Suppressor macrophage treated with lipopolysaccharide for 4 hours (primary cell): ENCODE data around the gene FBXL7.

Experiments
- DNase-seq: peaks from one replicate; pipeline ENCODE4 v3.0.0-alpha.2; 2020

Gene FBXL7

GRCh38 chr5:15727375-15727774 is 227.4 kb downstream of the FBXL7 start:
- no peak for DNase-seq

- DNase-seq = no peak
These were observed 228.8 kb downstream of the FBXL7 start for GRCh38 chr5:15728811-15729210.

DNA sequence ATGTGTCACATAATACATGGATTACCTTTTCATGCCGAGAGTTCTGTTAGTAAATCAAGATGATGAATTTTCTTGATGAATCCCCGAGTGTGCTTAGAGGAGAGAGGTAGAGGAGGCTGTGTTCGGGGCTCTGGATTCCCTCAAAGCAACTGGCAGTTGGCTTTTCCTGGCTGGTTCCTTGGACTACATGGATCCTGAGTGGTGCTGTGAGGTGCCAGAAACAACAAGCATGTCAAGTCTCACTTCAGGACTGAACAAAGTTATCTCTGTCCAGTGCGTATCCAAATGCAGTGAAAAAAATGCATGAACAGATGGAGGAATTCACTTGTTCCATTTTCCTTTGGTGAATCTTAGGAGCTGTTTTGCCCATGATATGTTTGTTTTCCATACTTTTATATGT is 231.7 kb downstream of the FBXL7 start:
- DNase-seq = no peak

GRCh38 chr5:15734058-15734457 is 234.1 kb downstream of the FBXL7 start:
- no peak for DNase-seq

- DNase-seq = no peak
These were observed 237.2 kb downstream of the FBXL7 start for GRCh38 chr5:15737036-15737821.

DNA sequence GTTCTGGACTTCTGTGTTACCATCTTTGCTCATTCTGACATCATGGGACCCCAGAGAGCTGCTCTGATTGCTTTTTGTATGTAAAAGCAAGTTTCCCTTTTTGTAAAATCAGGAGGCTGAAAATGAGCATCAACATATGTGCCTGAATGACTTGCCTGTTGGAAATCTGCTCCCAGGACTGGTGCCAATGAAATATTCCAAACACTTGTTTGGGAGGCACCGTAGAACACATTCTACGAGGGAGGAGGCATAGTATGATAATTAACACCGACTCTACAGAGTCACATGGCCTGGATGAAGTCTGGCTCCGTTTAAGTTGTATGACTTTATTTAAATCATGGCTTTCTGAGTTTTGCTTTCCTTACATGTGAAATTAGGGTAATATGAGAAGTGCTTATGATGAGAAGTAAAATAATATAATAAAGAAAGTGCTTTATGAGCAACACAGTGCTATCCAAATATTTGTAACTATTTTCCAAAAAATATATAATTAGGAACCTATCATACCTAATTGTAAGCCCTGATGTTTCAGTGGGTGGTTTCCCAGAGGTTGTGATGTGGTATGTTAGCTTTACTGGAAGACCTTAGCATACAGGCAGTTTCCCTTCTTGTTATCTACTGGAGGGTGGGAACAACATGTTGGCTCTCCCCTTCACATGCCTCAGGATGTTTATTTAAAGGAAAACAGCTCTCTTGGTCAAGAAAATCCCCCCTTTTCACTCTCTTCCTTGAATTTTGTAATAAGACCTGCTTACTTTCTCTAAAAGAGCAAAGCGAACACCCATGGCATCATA is 238.1 kb downstream of the FBXL7 start:
- no peak for DNase-seq

DNA sequence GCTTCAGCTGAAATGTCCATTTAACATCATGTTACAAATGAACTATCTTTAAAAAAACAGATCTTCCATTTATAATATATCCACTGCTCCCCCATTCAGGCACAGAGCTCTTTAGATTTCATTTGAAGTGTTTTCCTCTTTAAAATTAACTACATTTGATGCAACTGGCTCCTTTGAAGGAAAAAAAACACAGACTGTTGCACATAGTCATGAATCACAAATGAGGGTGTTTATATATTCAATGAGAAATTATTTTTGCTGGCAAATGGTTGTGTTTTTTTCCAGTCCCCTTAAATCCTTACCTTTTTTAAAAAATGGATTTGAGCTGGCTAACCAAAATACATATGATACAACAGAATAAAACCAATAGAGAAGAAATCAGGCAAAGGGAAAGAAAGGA is 240.4 kb downstream of the FBXL7 start:
- no peak for DNase-seq

DNA sequence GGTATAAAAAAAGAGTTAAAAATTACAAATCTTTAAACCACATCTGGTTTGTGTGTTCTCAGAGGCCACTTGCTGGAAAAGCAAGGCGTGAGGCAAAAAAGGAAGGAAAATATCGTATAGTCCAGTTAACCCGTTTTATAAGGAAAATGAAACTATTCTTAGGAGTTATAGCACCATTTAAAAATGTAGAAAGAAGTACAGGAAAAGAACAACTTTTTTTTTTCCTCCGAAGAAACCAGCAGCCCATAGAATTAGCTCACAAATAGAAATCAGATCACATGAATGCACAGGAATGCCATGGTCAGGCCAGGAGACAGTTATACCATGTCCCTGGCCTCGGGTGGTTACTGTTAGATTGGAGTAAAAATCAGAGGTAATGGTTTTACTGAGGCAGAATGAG is 241.6 kb downstream of the FBXL7 start:
- no peak for DNase-seq

DNA sequence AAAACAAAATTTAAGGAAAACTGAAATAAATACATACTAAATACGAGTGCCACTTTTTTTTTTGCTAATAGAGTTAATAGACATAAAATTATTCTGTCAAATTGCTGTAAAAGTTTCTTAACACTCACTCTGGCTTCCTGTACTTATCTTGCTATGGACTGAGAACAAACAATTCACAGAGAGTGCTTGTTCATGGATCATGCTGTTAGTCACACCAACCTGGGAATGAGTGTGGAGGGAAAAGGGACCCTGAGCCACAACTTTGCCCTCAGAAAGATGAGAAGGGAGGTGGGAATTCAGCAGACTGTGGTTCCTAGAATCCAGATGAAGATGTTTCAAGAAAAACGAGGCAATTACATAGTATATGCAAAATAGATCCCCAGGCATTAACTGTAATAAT is 246.9 kb downstream of the FBXL7 start:
- no peak for DNase-seq

GRCh38 chr5:15748266-15748665 is 248.3 kb downstream of the FBXL7 start:
- DNase-seq = no peak

DNA sequence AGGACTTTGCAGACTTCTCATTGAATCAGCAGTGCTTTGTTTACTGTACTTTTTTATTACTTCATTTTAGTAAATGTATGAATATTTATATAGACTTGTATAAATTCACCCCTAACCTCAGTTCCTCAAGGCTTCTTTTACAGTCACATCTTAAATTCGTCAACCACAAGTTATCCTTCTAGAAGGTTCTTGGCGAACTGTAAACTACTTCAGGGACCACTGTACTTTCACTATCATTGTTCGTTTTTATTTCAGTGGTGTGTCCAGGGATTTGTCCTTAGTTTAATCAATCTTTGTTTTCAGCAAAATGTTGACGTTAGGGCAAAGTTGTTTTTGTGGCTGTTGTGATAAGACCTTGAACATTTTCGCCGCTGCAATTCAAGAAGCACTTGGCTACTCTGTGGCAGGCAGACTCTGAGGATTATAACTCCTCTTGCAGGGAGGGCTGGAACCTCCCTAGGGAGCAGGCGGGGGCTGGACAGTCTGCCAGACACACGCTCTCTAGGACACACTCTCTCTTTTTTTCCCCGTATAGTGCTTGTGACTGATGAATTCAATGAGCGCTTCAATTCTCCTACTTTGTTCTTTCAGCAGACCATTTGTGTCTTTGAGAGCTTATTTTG is 252.8 kb downstream of the FBXL7 start:
- DNase-seq = no peak

GRCh38 chr5:15753752-15754151 is 253.8 kb downstream of the FBXL7 start:
- no peak for DNase-seq

- no peak for DNase-seq
These were observed 257.1 kb downstream of the FBXL7 start for GRCh38 chr5:15757103-15757502.

- DNase-seq = no peak
These were observed 257.6 kb downstream of the FBXL7 start for GRCh38 chr5:15757619-15758018.

DNA sequence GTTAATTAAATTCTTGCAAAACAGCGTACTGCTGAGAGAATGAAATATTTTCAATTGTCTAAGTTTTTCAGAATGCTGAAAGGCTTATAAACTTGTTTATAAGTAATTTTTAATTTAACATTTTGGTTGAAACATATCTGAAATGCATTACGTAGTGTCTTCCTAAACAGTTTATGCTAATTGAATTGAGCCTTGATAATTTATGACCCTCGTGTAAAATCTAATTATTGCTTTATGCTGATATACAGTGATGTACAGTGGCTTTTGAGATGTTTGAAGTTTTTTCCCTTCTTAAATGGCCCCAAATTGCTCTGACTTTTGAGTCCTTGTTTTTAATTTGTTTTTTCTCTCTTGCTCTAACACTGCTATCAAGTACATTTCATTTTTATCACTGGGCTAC is 262.7 kb downstream of the FBXL7 start:
- DNase-seq = no peak

- no peak for DNase-seq
These were observed 263.8 kb downstream of the FBXL7 start for GRCh38 chr5:15763754-15764153.

DNA sequence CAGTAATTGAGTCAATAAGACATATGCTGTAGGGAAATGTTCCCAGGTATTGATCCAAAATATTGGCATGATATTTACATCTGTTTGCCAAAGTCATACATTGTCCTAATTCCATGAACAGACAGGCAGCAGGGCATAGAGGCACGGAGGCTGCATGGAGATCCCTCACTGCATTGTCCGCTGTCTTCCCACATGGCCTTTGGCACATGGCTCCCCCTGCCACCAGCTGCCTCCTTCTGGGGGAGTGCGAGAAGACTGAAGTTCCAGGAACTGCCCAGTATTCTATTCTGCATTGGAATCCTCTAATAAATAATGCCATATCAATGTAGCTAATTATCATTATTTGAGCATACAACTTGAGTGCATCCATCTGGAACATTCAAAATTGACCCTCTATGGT is 269.0 kb downstream of the FBXL7 start:
- no peak for DNase-seq

DNA sequence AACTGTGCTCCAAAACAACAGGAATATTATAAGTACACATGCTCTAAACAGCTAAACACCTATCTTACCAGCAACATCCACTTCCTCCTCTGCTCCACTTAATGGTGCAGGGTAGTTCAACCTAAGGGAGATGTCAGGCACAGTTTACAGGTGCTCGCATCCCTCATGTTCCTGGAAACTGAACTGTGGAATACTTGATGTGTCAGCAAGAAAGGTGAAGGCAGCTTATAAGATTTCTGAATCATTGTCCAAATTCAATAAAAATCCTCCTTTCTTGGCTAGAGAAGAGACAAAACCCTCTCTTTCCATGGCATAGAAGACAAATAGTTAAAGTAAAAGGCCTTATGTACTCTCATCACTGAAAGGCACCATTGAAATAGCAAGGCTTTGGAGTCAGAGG is 272.2 kb downstream of the FBXL7 start:
- no peak for DNase-seq

DNA sequence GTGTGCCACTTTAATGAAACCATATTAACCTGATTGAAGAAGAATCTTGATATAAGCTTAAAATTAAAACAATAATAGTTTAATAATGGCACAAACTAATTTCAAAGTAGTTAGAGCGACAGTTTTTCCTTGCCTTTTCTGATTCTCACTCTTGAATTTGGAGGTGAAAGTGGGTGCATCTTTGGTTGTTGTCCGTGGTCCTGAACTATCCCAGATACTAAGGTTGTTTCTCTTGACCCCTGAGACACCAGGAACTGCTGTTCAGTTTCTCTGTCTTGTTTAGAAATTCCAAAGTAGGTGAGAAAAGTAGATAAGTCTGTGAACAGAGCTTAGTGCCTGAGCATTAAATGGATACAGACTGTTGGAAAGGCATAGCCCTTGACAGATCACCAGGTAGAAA is 274.7 kb downstream of the FBXL7 start:
- no peak for DNase-seq

DNA sequence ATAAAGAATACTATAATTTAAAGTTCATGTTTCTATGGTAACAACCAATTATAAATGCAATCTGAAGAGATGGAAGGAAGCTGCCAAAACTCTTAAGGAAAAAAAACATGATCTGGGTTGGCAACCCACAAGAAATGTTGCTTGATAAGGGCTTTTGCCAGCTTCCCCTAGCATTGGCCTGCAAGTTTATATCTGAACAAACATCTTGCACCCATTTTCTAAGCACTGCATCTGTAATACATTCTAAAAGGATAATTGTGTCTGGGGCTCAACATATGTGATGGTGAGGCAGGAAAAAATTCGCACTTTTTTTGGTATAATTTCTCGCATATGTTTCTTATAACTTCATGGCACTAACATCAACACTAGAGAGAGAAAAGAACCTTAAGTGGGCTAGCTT is 276.4 kb downstream of the FBXL7 start:
- DNase-seq = no peak

DNA sequence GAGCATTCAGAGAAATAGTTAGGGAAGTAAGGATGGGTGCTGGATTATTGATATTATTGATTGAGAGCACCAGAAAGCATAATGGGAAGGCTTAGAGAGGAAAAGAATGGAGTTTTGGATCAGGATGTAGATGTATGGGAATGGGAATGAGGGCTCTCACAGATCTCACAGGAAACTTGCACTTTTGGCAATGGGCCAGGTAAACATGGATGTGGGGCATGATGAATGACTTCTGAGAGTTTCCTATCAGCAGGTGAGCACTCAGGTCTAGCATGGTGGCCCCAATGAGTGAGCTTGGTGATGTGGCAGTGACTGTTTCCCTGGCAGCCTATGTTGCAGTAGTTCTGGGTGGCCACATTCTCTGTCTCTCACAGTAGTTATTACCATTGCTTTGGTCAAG is 283.8 kb downstream of the FBXL7 start:
- DNase-seq = no peak

DNA sequence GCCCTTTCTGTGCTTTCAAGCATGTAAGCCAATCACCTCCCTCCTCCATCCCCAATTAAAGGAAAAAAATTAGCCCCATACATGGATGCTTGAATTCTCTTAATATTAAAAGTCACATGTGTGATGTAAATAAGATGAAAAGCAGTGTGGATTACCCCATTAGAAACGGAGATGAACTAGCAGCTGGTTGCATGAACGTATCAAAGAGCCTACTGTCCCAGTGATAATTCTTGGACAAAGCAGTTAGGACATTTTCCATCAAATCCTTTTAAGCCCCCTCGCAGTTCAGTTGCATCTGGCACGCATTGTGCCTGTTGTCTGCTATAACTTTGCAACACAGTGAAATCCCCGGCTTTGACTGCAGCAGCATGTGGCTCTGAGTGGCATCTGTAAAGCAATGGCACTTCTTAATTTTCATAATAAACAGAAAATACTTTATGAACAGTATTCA is 285.6 kb downstream of the FBXL7 start:
- DNase-seq = no peak

GRCh38 chr5:15786326-15786725 is 286.3 kb downstream of the FBXL7 start:
- DNase-seq = no peak

GRCh38 chr5:15786884-15787283 is 286.9 kb downstream of the FBXL7 start:
- DNase-seq = no peak
